HCT116 (cell line): Measurements from ENCODE around the gene FSHR. TPM values are rescaled to one million over a fixed set of nuclear protein-coding genes. Genes with fewer than 3 reads are reported as not detected.

ENCODE experiments used
- ATAC-seq: fragments of 200-7000 bp; cut with Tn5 transposase; 2 replicates; pipeline ENCODE4 v1.9.1; 2020; ENCODE audit warnings: mild to moderate bottlenecking, moderate library complexity
- BruUV-seq: library from RNA; stranded (reverse); fragments of 400-500 nt; replicated peaks from 2 replicates; lab custom pipeline; 2021; lab: Mats Ljungman, UMichigan
- CTCF ChIA-PET: fragments of 300-600 bp; sonication (Branson Sonifier 250); formaldehyde crosslinking; loops from one replicate; lab custom pipeline; 2021; ENCODE audit warnings: antibody characterized with exemption; lab: Charles Lee
- POLR2A ChIA-PET: fragments of 300-600, 350-600 bp; sonication (Branson Sonifier 250); formaldehyde crosslinking; loops from one replicate; lab custom pipeline; 2021; ENCODE audit warnings: antibody characterized with exemption; lab: Charles Lee
- RAD21 ChIA-PET, 2 experiments: fragments of 300-600 bp; sonication (Branson Sonifier 250); formaldehyde crosslinking; loops; one replicate each; lab custom pipeline; 2023; ENCODE audit warnings: low total read pairs in 2 of 2; ENCODE audit not compliant: uncharacterized antibody in 2 of 2, unreplicated experiment in 2 of 2, low non-redundant PET in 1 of 2; lab: Charles Lee
- DNase-seq: peaks from one replicate; pipeline ENCODE4 v3.0.0-alpha.2; 2010; ENCODE audit warnings: low read depth, low spot score
- H2AFZ ChIP-seq: fragments of 200-600 bp; shearing (Covaris generic), sonication (generic); 2 replicates; pipeline ENCODE4 v1.6.1; 2017; ENCODE audit warnings: low read depth, mixed run types, mixed read lengths, antibody characterized with exemption, low read length; ENCODE audit not compliant: poor library complexity, severe bottlenecking
- H3K27ac ChIP-seq: 2 replicates; pipeline ENCODE4 v1.5.1; 2012; ENCODE audit warnings: low read depth, low read length
- H3K27me3 ChIP-seq: fragments of 200-600 bp; sonication (generic); 2 replicates; pipeline ENCODE4 v1.6.1; 2016; ENCODE audit warnings: mixed run types, low read length, mixed read lengths; ENCODE audit not compliant: insufficient read depth
- H3K36me3 ChIP-seq, 2 experiments: fragments of 200-500 bp in 1 of 2; fragments of 200-600 bp in 1 of 2; sonication (Bioruptor generic) in 1 of 2; sonication (generic) in 1 of 2; 2 replicates each; pipeline versions ENCODE4 v1.5.1 to v1.6.1; 2014 to 2016; ENCODE audit warnings: low read length in 2 of 2, inconsistent platforms in 1 of 2, mixed read lengths in 1 of 2, mixed run types in 1 of 2; ENCODE audit not compliant: insufficient read depth in 2 of 2, control insufficient read depth in 1 of 2
- H3K4me1 ChIP-seq, 2 experiments: fragments of 200-600 bp in 1 of 2; sonication (generic) in 1 of 2; 2 replicates each; pipeline versions ENCODE4 v1.5.1 to v1.6.1; 2012 to 2017; ENCODE audit warnings: low read length in 2 of 2, inconsistent platforms in 1 of 2, mild to moderate bottlenecking in 1 of 2, mixed read lengths in 1 of 2, mixed run types in 1 of 2, moderate library complexity in 1 of 2; ENCODE audit not compliant: insufficient read depth in 2 of 2, control insufficient read depth in 1 of 2
- H3K4me2 ChIP-seq: fragments of 200-600 bp; sonication (generic); 2 replicates; pipeline ENCODE4 v1.6.1; 2017; ENCODE audit warnings: mixed run types, low read length, mixed read lengths
- H3K4me3 ChIP-seq, 2 experiments: fragments of 200-600 bp in 1 of 2; sonication (generic) in 1 of 2; replicated peaks in 1 of 2; 2 replicates each; pipeline ENCODE4 v1.5.1; 2011 to 2016; ENCODE audit warnings: low read length in 2 of 2, control low read depth in 1 of 2, low read depth in 1 of 2, mild to moderate bottlenecking in 1 of 2, mixed read lengths in 1 of 2, mixed run types in 1 of 2
- H3K79me2 ChIP-seq: fragments of 200-600 bp; sonication (generic); 2 replicates; pipeline ENCODE4 v1.6.1; 2017; ENCODE audit warnings: mild to moderate bottlenecking, mixed run types, low read length, moderate library complexity, mixed read lengths; ENCODE audit not compliant: insufficient read depth
- H3K9ac ChIP-seq: fragments of 200-600 bp; sonication (generic); 2 replicates; pipeline ENCODE4 v1.6.1; 2016; ENCODE audit warnings: low read length, mixed read lengths
- H3K9me2 ChIP-seq: fragments of 200-600 bp; sonication (generic), shearing (Covaris generic); 2 replicates; pipeline ENCODE4 v1.6.1; 2017; ENCODE audit warnings: mixed run types, mild to moderate bottlenecking, moderate library complexity; ENCODE audit not compliant: insufficient read depth
- H3K9me3 ChIP-seq, 2 experiments: fragments of 200-500 bp in 1 of 2; fragments of 200-600 bp in 1 of 2; sonication (Bioruptor generic) in 1 of 2; sonication (generic) in 1 of 2; 2 replicates each; pipeline ENCODE4 v1.6.1; 2014 to 2017; ENCODE audit warnings: low read length in 2 of 2, mixed read lengths in 2 of 2, inconsistent platforms in 1 of 2, low read depth in 1 of 2, mild to moderate bottlenecking in 1 of 2, mixed run types in 1 of 2, moderate library complexity in 1 of 2; ENCODE audit not compliant: control insufficient read depth in 1 of 2, insufficient read depth in 1 of 2
- H4K20me1 ChIP-seq: fragments of 200-600 bp; sonication (generic), shearing (Covaris generic); 2 replicates; pipeline ENCODE4 v1.6.1; 2017; ENCODE audit warnings: mixed run types, mild to moderate bottlenecking, moderate library complexity; ENCODE audit not compliant: insufficient read depth
- ATF3 ChIP-seq: IDR thresholded peaks from 2 replicates; pipeline ENCODE4 v1.6.1; 2012
- CBX3 ChIP-seq: IDR thresholded peaks from 2 replicates; pipeline ENCODE4 v1.6.1; 2012; ENCODE audit warnings: low read depth
- CTCF ChIP-seq, 3 experiments: fragments of 200-600 bp in 1 of 3; sonication (generic) in 1 of 3; IDR thresholded peaks in 2 of 3; conservative IDR thresholded peaks in 1 of 3; 2 replicates each; pipeline ENCODE4 v1.5.1; 2012 to 2017; ENCODE audit warnings: low read depth in 2 of 3, low read length in 2 of 3, antibody characterized with exemption in 1 of 3, borderline replicate concordance in 1 of 3, control low read depth in 1 of 3, mild to moderate bottlenecking in 1 of 3, mixed read lengths in 1 of 3, mixed run types in 1 of 3, moderate library complexity in 1 of 3; ENCODE audit not compliant: insufficient read depth in 1 of 3
- ELF1 ChIP-seq: IDR thresholded peaks from 2 replicates; pipeline ENCODE4 v1.6.1; 2012; ENCODE audit warnings: low read depth, borderline replicate concordance
- EZH2 ChIP-seq: fragments of 200-600 bp; sonication (generic); IDR thresholded peaks from 2 replicates; pipeline ENCODE4 v1.6.1; 2017; ENCODE audit warnings: antibody characterized with exemption, mixed run types
- FOSL1 ChIP-seq: IDR thresholded peaks from 2 replicates; pipeline ENCODE4 v1.6.1; 2012; ENCODE audit warnings: low read depth
- JUND ChIP-seq: IDR thresholded peaks from 2 replicates; pipeline ENCODE4 v1.6.1; 2012
- MAX ChIP-seq: IDR thresholded peaks from 2 replicates; pipeline ENCODE4 v1.6.1; 2012
- POLR2A ChIP-seq: IDR thresholded peaks from 2 replicates; pipeline ENCODE4 v1.7.0; 2011; ENCODE audit warnings: borderline replicate concordance; ENCODE audit not compliant: insufficient read depth, insufficient read length; ENCODE audit errors: extremely low read depth
- POLR2AphosphoS5 ChIP-seq: IDR thresholded peaks from 2 replicates; pipeline ENCODE4 v1.6.1; 2011; ENCODE audit warnings: mild to moderate bottlenecking, low read depth, low read length, moderate library complexity
- RAD21 ChIP-seq: IDR thresholded peaks from 2 replicates; pipeline ENCODE4 v1.6.1; 2012; ENCODE audit warnings: low read depth, mild to moderate bottlenecking
- REST ChIP-seq: IDR thresholded peaks from 2 replicates; pipeline ENCODE4 v1.6.1; 2012; ENCODE audit warnings: low read depth
- SIN3A ChIP-seq: IDR thresholded peaks from 2 replicates; pipeline ENCODE4 v1.6.1; 2012; ENCODE audit warnings: low read depth
- SRF ChIP-seq: IDR thresholded peaks from 2 replicates; pipeline ENCODE4 v1.6.1; 2012; ENCODE audit warnings: low read depth
- TCF7L2 ChIP-seq: IDR thresholded peaks from 2 replicates; pipeline ENCODE4 v1.7.0; 2011; ENCODE audit warnings: borderline replicate concordance, inconsistent platforms; ENCODE audit not compliant: insufficient read depth, insufficient read length; ENCODE audit errors: extremely low read depth
- YY1 ChIP-seq: IDR thresholded peaks from 2 replicates; pipeline ENCODE4 v1.6.1; 2011; ENCODE audit warnings: low read length, low read depth, moderate library complexity, mild to moderate bottlenecking; ENCODE audit not compliant: insufficient replicate concordance; ENCODE audit errors: extremely low read depth
- ZBTB33 ChIP-seq: IDR thresholded peaks from 2 replicates; pipeline ENCODE4 v1.6.1; 2011; ENCODE audit warnings: mild to moderate bottlenecking, low read length, moderate library complexity; ENCODE audit not compliant: insufficient replicate concordance; ENCODE audit errors: extremely low read depth
- intact Hi-C: fragments of 100-400 bp; cut with micrococcal nuclease; formaldehyde crosslinking; loops from 2 replicates; pipeline ENCODE4 v1.10.0; 2022
- total RNA-seq: library from RNA; stranded (reverse); gene quantifications from one replicate; pipeline ENCODE4 v1.2.1, GENCODE V29; 2021; ENCODE audit not compliant: unreplicated experiment

FSHR gene
- total RNA-seq, 1 experiment from 2014 or later, result not detected

DNA sequence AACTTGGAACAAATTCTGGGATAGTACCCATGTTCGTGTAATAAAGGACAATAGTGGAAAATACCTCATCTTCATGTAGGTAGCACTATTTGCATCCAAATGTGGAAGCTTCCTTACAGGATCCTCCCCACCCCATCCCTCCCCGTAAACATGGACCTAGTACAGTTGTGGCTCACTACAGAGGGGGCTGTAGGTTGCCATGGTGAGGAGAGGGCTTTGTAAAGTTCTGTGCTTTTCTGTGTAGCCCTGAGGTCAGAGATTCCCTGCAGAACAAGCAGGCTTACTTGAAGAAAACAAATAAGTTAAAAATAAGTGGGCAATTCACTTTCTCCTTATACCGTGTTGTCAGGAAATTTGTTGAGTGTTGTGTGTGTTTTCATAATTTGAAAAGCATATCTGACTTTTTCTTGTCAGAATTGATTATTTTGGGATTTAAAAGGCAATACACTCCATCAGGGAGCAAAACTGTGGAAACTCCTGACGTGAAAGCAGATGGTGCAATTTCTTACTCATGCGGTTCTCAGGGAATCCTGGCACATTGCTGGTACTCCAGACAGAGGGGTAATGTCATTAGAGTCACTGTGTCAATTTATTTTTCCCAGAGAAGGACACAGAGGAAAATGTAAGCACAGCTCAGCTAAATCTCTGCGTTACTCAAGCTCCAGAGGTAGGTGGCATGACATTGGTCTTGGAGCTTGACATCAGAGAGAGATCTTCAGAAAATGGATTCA, 224.6 kb downstream of the FSHR start:
- Histone ChIP-seq H3K27ac (no peak overlapping the region), H3K9ac (no peak overlapping the region), H3K4me3 (no peak overlapping the region), H3K4me2 (no peak overlapping the region), H3K27me3 (peaks cover 6% of the 10 kb centered on the region; the same call in 1 of the 2 replicates), H3K9me3 (no peaks in the 10 kb centered on the region)
- intact Hi-C loops, result no loop called here
- BruUV-seq, result no TSS peak
- ChIA-PET POLR2A (no interaction called here), RAD21 (no interaction called here), CTCF (interaction anchor here (1.5 kb wide), 1 partner anchor 330 kb away, joined by 3 read pairs; no protein-coding TSS in a partner anchor)
- TF ChIP-seq POLR2AphosphoS5 (no peak), FOSL1 (no peak), YY1 (no peak), EZH2 (no peak), TCF7L2 (no peak), POLR2A (no peak), REST (no peak), ZBTB33 (no peak), ELF1 (no peak), RAD21 (no peak), CBX3 (no peak), ATF3 (no peak), SIN3A (no peak), JUND (no peak), SRF (no peak), MAX (no peak), CTCF (IDR thresholded peaks at IDR 0.05 in 2 of 3, conservative IDR thresholded peaks at IDR 0.05 in 1 of 3; ENCODE audit: borderline replicate concordance in 1 of 3, insufficient read depth in 1 of 3, low read depth in 2 of 3, low read length in 2 of 3) (no peak)
- TF ChIP-seq, all 23 proteins: peak for 0
- Histone ChIP-seq H3K79me2 (no peaks in the 10 kb centered on the region), H2AFZ (no peak overlapping the region), H3K9me2 (no peaks in the 10 kb centered on the region), H3K4me1 (no peaks in the 10 kb centered on the region), H3K36me3 (no peaks in the 10 kb centered on the region), H4K20me1 (no peaks in the 10 kb centered on the region)
- ATAC-seq (no peak), DNase-seq (no peak)
